Adrenal gland (tissue), 5 donors: Measurements from ENCODE around the gene WSCD2.

ENCODE experiments used
- POLR2A ChIP-seq, 2 donors: fragments of 450-650 bp; IDR thresholded peaks; one replicate each; pipeline ENCODE4 v1.6.1; 2017; ENCODE audit warnings: antibody characterized with exemption in 2 of 2, mild to moderate bottlenecking in 2 of 2, moderate library complexity in 1 of 2
- TF ChIP-seq, protein P1 (sequence below), 6 experiments: fragments of 450-650 bp in 4 of 6; fragments of 200-600 bp in 2 of 6; sonication (generic) in 1 of 6; IDR thresholded peaks; 1 replicate in 5 of 6; 2 replicates in 1 of 6; pipeline versions ENCODE4 v1.5.1 to v1.8.0; 2016 to 2021; ENCODE audit warnings: antibody characterized with exemption in 6 of 6, mild to moderate bottlenecking in 2 of 6, moderate library complexity in 1 of 6
- donor health status: DM: no; HTN: no; CAD: no.

DNA sequence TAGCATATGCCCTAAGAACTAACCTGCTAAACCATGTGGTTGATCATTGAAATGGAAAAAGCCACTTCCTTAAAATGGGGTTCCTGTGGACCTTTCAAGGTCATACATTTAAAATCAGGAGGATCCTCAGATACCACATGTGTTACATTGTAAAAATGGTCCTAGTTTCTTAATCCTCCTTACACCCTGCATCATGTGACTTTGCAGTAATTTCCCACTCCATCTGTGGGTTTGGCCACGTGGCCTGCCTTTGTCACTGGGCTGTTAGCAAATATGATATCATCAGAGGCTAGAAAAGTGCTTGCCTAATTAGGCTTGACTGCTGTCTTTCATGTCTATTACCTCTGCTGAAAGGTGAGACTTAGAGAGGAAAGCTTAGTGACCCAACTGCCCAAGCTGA lies 139.3 kb downstream of the WSCD2 start:
- TF ChIP-seq POLR2A (IDR thresholded peaks at IDR 0.05), result no peak
- TF ChIP-seq, protein P1, sequence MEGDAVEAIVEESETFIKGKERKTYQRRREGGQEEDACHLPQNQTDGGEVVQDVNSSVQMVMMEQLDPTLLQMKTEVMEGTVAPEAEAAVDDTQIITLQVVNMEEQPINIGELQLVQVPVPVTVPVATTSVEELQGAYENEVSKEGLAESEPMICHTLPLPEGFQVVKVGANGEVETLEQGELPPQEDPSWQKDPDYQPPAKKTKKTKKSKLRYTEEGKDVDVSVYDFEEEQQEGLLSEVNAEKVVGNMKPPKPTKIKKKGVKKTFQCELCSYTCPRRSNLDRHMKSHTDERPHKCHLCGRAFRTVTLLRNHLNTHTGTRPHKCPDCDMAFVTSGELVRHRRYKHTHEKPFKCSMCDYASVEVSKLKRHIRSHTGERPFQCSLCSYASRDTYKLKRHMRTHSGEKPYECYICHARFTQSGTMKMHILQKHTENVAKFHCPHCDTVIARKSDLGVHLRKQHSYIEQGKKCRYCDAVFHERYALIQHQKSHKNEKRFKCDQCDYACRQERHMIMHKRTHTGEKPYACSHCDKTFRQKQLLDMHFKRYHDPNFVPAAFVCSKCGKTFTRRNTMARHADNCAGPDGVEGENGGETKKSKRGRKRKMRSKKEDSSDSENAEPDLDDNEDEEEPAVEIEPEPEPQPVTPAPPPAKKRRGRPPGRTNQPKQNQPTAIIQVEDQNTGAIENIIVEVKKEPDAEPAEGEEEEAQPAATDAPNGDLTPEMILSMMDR (IDR thresholded peaks at IDR 0.05), result no peak
